GM21737 (cell line): Measurements from ENCODE around the gene DMPK.

Experiments used
- ATAC-seq: cut with Tn5 transposase; IDR thresholded peaks from one replicate; pipeline ENCODE4 v1.9.1; 2021; ENCODE audit warnings: mild to moderate bottlenecking, moderate library complexity; ENCODE audit not compliant: unreplicated experiment

DMPK gene

GRCh38 chr19:45789035-45789786, 6.9 kb upstream of the DMPK start:
- ATAC-seq: no peak

- ATAC-seq: no peak
Observed at GRCh38 chr19:45786533-45786894, 4.2 kb upstream of the DMPK start.

GRCh38 chr19:45785781-45786532, 3.7 kb upstream of the DMPK start:
- no peak for ATAC-seq

- ATAC-seq: no peak
Observed at GRCh38 chr19:45785097-45785496, 2.8 kb upstream of the DMPK start.

GRCh38 chr19:45784096-45784495, 1.8 kb upstream of the DMPK start:
- no peak for ATAC-seq

GRCh38 chr19:45782820-45783785, 813 bp upstream of the DMPK start:
- ATAC-seq: no peak

- ATAC-seq: no peak
Observed at GRCh38 chr19:45781214-45782161, 802 bp downstream of the DMPK start.

GRCh38 chr19:45780448-45781213, 1.7 kb downstream of the DMPK start:
- no peak for ATAC-seq

- no peak for ATAC-seq
Observed at GRCh38 chr19:45780146-45780447, 2.2 kb downstream of the DMPK start.

- peak; percentile 62 for ATAC-seq
Observed at GRCh38 chr19:45779231-45780145, 2.8 kb downstream of the DMPK start.

GRCh38 chr19:45778010-45778661, 4.2 kb downstream of the DMPK start:
- ATAC-seq: no peak

GRCh38 chr19:45777395-45777961, 4.8 kb downstream of the DMPK start:
- no peak for ATAC-seq

GRCh38 chr19:45774765-45775164, 7.5 kb downstream of the DMPK start:
- ATAC-seq: no peak

GRCh38 chr19:45773384-45773783, 8.9 kb downstream of the DMPK start:
- ATAC-seq: no peak

- no peak for ATAC-seq
Observed at GRCh38 chr19:45772912-45773311, 9.4 kb downstream of the DMPK start.

- ATAC-seq: no peak
Observed at GRCh38 chr19:45772130-45772840, 10.0 kb downstream of the DMPK start.

GRCh38 chr19:45771311-45771933, 10.9 kb downstream of the DMPK start:
- no peak for ATAC-seq
